Activated B cell treated with CpG ODN at 0.5 μM for 24 hours (primary cell): ENCODE measurements around the gene ACAA2. TPM values are rescaled to one million over a fixed set of nuclear protein-coding genes. Genes with fewer than 3 reads are reported as not detected.

Experiments
- ATAC-seq: fragments of 200-7000 bp; cut with Tn5 transposase; one replicate; pipeline ENCODE4 v1.10.0; 2021; ENCODE audit warnings: low read depth, mild to moderate bottlenecking, moderate library complexity
- CTCF ChIA-PET: fragments of 350-600 bp; sonication (Branson Sonifier 250); formaldehyde crosslinking; loops from one replicate; lab custom pipeline; 2021; ENCODE audit warnings: antibody characterized with exemption; lab: Charles Lee
- POLR2A ChIA-PET: fragments of 350-600 bp; sonication (Branson Sonifier 250); formaldehyde crosslinking; loops from one replicate; lab custom pipeline; 2021; ENCODE audit warnings: antibody characterized with exemption; lab: Charles Lee
- DNase-seq: peaks from one replicate; pipeline ENCODE4 v3.0.0; 2022
- H3K27ac Mint-ChIP-seq: one replicate; pipeline ENCODE4 v1.8.0; 2020; ENCODE audit warnings: mixed read lengths
- H3K27me3 Mint-ChIP-seq: one replicate; pipeline ENCODE4 v1.8.0; 2021; ENCODE audit warnings: mixed read lengths
- H3K36me3 Mint-ChIP-seq: one replicate; pipeline ENCODE4 v1.8.0; 2021; ENCODE audit warnings: low read depth, mixed read lengths
- H3K4me1 Mint-ChIP-seq: one replicate; pipeline ENCODE4 v1.8.0; 2021; ENCODE audit warnings: mixed read lengths
- H3K4me3 Mint-ChIP-seq: one replicate; pipeline ENCODE4 v1.8.0; 2020; ENCODE audit warnings: mild to moderate bottlenecking, mixed read lengths
- H3K9me3 Mint-ChIP-seq: one replicate; pipeline ENCODE4 v1.8.0; 2020; ENCODE audit warnings: mixed read lengths
- intact Hi-C: fragments of 100-400 bp; cut with micrococcal nuclease; formaldehyde crosslinking; loops from one replicate; pipeline ENCODE4 v1.15.1; 2024
- total RNA-seq: library from RNA; stranded (reverse); gene quantifications from 2 replicates; pipeline ENCODE4 v1.2.3, GENCODE V29; 2022
- TF ChIP-seq, protein P1 (sequence below): fragments of 200-600 bp; IDR thresholded peaks from one replicate; pipeline ENCODE4 v1.8.0; 2022; ENCODE audit warnings: antibody characterized with exemption, mild to moderate bottlenecking

The ACAA2 gene
- total RNA-seq, 1 donor from 2014 or later, result 24.9 TPM

DNA sequence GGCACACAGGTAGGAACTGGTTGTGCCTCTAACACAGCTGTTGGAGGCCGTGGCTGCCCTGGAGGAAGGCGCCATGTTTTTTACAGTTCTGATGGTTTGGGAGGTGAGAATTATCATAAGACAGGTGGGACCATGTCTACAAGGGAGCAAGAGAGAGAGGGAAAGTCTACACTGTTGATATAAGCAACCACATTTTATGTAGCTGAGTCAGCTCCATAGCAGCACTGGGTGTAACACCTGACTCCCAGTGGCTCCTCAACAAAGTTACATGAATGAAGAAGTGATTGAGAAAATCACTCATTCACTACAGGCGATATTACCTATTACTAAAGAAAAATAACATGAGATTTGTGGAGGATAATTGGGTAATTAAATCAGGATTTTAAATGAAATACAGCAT, 41.3 kb upstream of the ACAA2 start:
- Mint-ChIP-seq H3K36me3 (no peaks in the 10 kb centered on the region), H3K4me1 (no peaks in the 10 kb centered on the region), H3K4me3 (no peak overlapping the region), H3K27me3 (no peaks in the 10 kb centered on the region), H3K9me3 (no peaks in the 10 kb centered on the region), H3K27ac (no peak overlapping the region)
- DNase-seq, result no peak
- no peak for ATAC-seq
- intact Hi-C loops, result no loop called here
- ChIA-PET POLR2A (no interaction called here), CTCF (no interaction called here)
- TF ChIP-seq, protein P1, sequence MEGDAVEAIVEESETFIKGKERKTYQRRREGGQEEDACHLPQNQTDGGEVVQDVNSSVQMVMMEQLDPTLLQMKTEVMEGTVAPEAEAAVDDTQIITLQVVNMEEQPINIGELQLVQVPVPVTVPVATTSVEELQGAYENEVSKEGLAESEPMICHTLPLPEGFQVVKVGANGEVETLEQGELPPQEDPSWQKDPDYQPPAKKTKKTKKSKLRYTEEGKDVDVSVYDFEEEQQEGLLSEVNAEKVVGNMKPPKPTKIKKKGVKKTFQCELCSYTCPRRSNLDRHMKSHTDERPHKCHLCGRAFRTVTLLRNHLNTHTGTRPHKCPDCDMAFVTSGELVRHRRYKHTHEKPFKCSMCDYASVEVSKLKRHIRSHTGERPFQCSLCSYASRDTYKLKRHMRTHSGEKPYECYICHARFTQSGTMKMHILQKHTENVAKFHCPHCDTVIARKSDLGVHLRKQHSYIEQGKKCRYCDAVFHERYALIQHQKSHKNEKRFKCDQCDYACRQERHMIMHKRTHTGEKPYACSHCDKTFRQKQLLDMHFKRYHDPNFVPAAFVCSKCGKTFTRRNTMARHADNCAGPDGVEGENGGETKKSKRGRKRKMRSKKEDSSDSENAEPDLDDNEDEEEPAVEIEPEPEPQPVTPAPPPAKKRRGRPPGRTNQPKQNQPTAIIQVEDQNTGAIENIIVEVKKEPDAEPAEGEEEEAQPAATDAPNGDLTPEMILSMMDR, result no peak

DNA sequence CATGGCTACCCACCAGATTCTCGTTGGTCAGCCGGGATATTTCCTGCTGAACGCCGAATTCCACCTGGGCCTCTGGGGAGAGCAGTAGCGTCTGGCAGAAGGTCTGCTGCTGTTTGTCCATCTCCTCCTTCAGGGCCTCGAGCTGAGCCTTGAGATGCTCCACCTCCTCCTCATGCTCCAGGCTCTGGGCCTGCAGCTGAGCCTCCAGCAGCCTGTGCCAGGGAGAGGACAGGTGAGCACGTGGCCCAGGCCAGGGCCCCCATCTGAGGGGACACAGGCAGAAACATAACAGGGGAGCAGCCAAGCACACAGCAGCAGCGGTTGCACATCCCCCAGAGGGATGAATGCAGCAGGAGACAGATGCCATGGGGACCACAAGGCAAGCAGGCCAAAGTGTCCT, 40.1 kb upstream of the ACAA2 start:
- POLR2A ChIA-PET, result no interaction called here
- CTCF ChIA-PET, result interaction anchor here (1.4 kb wide), 1 partner anchor 9 kb away, joined by 3 read pairs; no protein-coding TSS in a partner anchor
- ATAC-seq (no peak), DNase-seq (no peak)
- Mint-ChIP-seq H3K4me3 (no peak overlapping the region), H3K27me3 (peaks cover 5% of the 10 kb centered on the region), H3K4me1 (no peaks in the 10 kb centered on the region), H3K9me3 (no peaks in the 10 kb centered on the region), H3K27ac (no peak overlapping the region), H3K36me3 (no peaks in the 10 kb centered on the region)
- TF ChIP-seq, protein P1, result no peak
- intact Hi-C loops, result no loop called here

DNA sequence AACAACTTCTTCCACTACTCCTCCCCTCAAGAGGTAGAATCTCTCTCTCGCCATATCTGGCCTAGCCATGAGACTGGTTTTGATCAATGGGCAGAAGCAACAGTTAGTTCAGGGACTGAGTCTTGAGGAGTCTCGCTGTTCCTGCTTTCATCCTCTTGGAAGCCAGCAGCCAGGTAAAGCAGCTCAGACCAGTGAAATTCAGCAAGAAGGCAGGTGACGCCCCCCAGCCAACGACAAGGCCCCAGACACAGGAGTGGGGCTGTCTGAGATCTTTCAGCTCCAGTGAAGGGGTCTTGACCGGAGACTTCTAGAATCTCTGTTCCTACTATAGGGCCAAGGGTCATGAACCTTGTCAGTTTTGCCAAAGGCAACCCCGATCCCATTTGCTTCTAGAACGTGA, 39.7 kb upstream of the ACAA2 start:
- H3K4me1 Mint-ChIP-seq, result no peaks in the 10 kb centered on the region
- H3K36me3 Mint-ChIP-seq, result no peaks in the 10 kb centered on the region
- no peak for ATAC-seq
- CTCF ChIA-PET, result interaction anchor here (1.4 kb wide), 1 partner anchor 9 kb away, joined by 3 read pairs; no protein-coding TSS in a partner anchor
- TF ChIP-seq, protein P1, result no peak
- intact Hi-C loops, result no loop called here
- H3K4me3 Mint-ChIP-seq, result no peak overlapping the region
- DNase-seq, result no peak
- peaks cover 8% of the 10 kb centered on the region for H3K27me3 Mint-ChIP-seq
- POLR2A ChIA-PET, result no interaction called here
- no peak overlapping the region for H3K27ac Mint-ChIP-seq
- H3K9me3 Mint-ChIP-seq, result no peaks in the 10 kb centered on the region

DNA sequence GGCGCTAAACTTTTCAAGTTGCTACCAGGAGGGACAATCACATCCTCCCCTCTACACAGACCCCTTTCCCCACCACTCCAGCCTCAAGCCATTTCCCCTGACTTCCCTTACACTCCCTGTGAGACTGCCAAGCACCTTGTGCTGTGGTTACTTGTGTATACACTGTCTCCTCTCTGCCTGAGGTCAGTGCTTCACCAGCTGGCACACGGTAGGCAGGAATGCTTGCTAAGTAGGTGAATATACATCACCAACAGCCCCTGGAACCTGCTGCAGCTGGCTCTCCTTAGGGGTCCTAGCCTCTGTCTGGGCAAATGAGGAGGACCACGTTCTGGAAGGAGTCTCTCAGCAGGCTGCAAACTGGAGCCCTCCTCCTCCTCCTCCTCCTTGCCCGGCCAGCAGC, 38.3 kb upstream of the ACAA2 start:
- no peaks in the 10 kb centered on the region for H3K9me3 Mint-ChIP-seq
- intact Hi-C loops, result no loop called here
- CTCF ChIA-PET, result no interaction called here
- no peak overlapping the region for H3K4me3 Mint-ChIP-seq
- H3K27me3 Mint-ChIP-seq, result peaks cover 13% of the 10 kb centered on the region
- no peaks in the 10 kb centered on the region for H3K36me3 Mint-ChIP-seq
- DNase-seq, result no peak
- ATAC-seq, result no peak
- H3K27ac Mint-ChIP-seq, result no peak overlapping the region
- POLR2A ChIA-PET, result no interaction called here
- no peaks in the 10 kb centered on the region for H3K4me1 Mint-ChIP-seq
- TF ChIP-seq, protein P1, result no peak

DNA sequence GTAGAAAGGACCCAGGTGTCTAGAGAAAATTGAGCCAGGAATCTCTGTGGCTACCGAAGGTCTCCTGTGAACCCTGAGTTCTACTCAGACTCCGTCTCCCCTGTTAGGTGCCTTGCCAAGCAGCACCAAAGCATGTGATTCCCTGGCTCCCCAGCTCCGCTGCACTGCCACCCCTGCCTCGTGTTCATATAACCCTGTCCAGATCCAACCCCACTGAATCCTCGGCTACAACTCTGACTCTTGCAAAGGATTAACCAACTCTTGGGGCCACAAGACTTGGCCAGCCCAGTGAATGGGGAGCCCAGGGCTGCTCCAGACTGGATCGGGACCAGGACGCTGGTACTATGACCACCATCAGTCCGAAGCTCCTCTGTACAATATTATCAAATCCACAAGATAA, 37.3 kb upstream of the ACAA2 start:
- ChIA-PET POLR2A (no interaction called here), CTCF (no interaction called here)
- Mint-ChIP-seq H3K27me3 (peaks cover 13% of the 10 kb centered on the region), H3K36me3 (no peaks in the 10 kb centered on the region), H3K9me3 (no peaks in the 10 kb centered on the region), H3K4me1 (no peaks in the 10 kb centered on the region), H3K27ac (no peak overlapping the region), H3K4me3 (no peak overlapping the region)
- TF ChIP-seq, protein P1, result no peak
- DNase-seq, result no peak
- ATAC-seq, result no peak
- intact Hi-C loops, result no loop called here
